Measurements from ENCODE around the gene EAF1.
"Not testable (repeated sequence)": the region's sequence is repeated elsewhere in the genome, so short reads cannot be mapped to it uniquely, and the experiment has no call there.

Gene EAF1

DNA sequence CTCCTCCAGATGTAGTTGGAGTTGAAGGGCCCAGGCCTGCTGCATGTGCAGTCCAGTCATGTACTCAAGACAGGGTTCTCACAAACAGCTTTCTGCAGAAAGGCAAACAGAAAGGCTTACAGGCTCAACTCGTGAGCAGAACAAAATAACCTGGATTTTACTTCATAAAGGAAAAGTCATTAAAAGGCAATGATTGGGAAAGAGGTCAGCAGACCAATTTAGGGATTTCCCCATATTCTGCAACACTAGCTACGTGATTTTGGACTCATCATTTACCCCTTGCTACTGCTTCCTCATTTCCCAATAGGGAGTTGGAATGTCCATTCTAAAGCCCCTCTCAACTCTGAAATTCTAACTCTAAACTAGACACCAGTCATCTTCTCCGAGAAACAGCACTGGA lies 18.2 kb upstream of the EAF1 start:
- DNase-seq: no peak

DNA sequence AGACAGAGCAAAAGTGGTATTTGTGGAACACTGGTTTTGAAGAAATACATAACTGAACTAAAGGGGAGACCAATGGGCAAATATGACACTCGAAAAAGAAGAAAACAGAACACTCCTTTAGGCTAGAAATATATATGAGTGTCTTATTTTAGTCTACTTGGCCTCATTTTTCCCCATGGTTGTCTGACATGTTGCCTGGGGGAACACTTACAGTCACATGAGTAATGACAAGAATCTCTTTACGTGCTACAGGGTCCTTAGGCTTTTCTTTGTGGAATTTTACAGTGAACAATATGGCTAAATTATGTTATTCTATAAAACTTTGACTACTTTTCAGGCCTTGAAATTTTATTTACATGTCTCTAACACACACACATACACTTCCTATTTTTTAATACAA lies 17.6 kb upstream of the EAF1 start:
- no peak for DNase-seq

DNA sequence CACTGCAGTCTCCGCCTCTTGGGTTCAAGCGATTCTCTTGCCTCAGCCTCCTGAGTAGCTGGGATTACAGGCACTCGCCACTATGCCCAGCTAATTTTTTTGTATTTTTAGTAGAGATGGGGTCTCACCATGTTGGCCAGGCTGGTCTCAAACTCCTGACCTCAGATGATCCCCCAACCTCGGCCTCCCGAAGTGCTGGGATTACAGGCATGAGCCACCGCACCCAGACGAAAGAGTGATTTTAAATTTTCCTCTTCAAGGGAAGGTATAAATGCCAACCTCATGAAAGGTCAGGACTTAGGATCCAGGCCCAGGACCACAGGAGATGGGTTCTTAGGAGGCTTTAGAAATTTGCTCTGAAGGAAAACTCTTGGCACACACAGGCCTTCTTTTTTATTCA lies 16.4 kb upstream of the EAF1 start:
- not testable (repeated sequence) for DNase-seq

DNA sequence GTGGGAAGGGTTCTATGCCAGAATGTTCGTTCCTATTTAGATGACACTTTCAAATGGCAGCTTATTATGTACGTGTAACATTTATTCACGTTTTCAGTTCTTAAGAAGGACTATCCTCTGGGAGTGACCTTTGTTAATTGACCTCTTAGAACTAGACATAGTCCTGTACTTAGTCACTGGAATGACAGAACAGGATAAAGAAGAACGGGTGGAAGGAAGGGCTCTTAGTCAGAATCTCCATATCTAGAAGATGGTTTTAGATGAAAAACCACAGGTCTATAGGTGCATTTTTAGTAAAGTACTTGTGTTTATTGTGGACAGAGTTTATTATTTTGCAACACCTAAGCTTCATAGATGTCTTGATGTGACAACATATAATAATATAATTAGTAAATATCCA lies 6.5 kb upstream of the EAF1 start:
- DNase-seq: no peak

DNA sequence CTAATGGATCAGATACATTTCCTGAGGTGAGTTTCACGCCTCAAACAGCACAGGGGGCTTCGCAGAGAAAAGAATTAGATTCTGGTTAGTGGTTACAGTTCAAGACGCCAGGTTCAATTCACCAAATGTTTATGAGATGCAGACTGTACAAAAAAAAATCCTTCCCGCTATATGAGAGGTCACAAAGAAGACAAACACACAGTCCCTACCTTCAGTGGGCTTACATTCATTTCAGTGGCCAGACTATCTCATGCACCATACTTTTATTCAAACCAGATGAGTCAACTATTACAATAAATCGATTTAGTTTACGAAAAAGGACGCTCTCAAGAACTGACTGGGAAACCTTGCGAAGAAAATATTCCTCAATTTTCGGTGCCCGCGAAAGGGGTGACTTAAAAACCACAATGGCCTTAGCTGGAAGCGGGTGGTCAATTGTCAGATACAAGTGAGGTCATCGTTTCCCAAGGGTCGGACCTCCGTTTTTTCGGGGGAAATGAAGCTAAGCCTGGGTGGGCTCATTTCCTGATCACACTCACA lies 749 bp upstream of the EAF1 start:
- DNase-seq: no peak

DNA sequence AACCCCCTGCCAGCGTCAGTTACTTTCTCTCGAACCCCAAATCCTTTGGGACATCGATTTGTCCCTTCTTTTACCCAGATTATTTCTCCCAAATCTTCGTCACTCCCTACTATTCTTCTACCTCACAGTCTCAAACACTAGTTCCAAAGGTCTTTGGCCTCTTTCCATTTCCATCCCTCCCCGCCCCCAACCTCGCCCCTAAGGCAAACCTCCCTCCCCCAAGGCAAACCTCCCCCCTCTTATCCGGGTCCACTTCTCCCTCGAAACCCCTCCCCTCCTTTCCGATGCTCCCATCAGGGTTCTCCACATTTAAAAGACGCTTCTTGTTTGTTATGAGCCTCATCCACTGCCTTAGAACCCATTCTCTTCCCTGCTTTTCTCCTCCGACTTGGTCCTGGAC lies 583 bp downstream of the EAF1 start:
- no peak for DNase-seq

DNA sequence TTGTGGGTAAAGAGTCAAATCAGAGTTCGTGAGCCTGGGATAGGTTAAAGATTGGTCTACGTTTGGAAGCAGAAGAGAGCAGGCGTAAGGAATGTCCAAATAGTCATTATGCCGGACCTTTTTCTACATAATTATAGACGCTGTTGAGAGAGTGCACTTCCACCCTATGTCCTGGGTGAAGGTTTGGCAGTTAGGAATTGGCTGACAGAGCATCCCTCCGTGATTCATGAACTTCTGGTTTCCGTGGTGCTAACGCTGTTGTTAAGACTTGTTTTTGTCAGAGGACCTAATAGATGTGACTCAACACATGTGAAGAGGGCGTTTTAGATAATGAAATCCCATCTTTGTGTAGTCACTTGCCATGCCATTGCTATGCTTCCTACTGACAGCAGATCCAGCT lies 1.1 kb downstream of the EAF1 start:
- no peak for DNase-seq

DNA sequence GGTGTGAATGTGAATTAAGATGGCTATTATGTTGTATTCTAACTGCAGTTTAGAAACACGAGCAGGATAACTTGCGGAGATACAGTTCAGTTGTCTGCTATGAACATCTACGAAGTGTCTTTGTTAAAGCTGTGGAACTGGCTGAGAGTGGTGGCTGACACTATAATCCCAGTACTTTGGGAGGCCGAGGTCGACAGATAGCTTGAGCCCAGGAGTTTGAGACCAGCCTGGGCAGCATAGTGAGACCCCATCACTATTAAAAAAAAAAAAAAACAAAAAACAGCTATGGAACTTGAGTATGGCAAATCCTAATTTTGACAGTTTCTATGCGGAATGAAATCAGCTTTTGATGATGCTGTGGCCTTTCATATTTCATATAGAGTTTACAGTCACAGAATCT lies 1.7 kb downstream of the EAF1 start:
- no peak for DNase-seq

DNA sequence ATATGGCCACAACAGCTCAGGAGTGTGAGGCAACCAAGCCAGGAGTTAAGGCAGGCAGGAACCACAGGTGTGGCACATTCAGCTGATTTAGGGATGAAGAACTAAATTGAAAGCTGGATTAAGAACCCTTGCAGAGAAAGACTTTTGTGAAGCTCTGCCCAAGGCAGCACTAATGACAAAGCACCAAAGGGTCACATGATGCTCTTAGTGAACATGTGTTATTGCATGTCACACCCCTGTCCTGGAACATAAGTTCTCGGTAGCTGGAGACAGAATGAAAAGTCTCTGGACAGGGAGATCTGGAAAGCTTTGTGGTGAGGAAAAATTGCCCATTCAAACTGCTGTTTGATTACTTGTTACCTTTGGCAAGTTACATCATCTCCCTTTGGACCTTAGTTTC lies 3.2 kb downstream of the EAF1 start:
- DNase-seq: no peak

DNA sequence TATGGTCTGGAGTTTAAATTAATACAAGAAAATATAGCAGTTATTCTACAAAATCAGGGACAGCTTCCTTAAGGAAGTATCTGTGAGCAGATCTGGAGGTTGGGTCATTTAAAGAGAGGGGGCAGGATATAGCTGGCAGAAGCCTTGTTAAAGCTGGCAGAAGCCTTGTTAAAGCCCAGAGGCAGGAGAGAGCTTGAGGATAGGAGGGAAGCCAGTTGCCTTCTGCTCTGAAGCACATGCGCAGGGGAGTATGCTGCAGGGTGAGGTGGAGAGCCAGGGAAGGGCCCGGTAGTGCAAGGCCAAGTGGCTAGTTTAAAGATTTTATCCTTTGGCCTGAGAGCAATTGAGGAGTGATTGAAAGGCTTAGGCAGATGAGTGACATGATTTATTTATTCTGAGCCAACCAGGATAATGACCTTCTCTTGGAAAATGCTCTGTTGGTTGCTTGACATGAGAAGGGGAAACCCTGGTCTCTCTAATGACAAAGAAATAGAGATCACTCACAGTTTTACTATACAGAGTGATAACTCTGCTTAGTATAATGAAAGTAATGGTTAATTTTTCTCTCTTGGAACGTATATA lies 3.9 kb downstream of the EAF1 start:
- DNase-seq: no peak

DNA sequence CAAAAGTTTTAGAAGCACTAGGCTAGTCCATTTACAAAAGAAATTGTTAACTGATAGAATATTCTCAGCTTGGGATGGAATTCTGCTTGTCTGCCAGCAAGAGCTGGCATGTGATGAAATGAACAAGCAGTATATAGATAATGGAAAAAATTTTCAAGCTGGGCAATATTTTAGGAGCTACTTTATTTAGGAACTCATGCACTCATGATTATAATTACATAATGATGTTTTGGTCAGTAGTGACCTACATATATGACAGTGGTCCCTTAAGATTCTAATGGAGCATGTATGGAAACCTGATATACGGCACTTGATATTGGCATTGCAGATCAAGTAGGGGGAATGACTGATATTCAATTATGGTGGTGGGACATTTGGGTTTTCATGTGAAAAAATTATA lies 6.1 kb downstream of the EAF1 start:
- no peak for DNase-seq

DNA sequence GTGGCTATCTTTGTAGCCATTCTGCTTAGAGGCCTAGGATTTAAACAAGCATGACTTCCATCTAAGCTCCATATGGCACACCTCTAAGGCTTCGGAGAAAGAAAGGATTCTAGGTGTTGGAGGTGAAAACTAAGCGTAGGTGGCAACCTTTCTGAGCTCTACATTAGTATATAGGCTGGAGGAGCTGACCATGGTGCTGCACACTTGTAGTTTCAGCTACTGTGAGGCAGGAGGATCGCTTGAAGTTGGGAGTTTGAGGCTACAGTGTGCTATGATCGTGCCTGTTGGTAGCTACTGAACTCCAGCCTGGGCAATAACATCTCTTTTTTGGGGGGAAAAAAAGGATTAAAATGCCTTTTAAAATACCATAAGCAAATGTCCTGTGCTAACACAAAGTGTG lies 7.4 kb downstream of the EAF1 start:
- no peak for DNase-seq

DNA sequence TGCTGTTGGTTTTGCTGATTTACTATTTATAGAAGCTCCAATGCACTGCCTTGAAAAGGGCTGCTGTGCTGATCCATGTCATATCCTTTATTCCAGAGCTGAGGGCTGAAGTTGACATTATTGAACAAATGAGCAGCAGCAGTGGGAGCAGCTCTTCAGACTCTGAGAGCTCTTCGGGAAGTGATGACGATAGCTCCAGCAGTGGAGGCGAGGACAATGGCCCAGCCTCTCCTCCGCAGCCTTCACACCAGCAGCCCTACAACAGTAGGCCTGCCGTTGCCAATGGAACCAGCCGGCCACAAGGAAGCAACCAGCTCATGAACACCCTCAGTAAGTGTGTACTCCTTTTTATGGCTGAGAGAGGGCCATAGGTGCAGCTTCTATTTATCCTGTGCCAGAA lies 8.8 kb downstream of the EAF1 start:
- no peak for DNase-seq

DNA sequence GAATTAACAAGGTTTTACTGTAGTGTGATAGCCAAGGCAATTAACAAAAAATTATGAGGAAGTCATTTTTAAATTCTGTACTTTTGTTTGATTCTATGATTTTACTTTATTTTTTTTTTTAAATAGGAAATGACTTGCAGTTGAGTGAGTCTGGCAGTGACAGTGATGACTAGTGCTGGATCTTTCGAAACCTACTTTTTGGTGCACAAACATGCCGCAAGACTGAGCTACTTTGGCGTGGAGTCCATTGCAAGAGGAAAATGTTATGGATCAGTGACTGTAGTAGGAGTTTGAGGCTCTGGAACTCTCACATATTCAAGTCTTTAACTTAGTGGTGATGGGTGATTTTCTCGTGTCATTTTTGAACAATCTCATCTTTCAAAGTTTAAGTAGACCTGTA lies 11.6 kb downstream of the EAF1 start:
- DNase-seq: no peak

DNA sequence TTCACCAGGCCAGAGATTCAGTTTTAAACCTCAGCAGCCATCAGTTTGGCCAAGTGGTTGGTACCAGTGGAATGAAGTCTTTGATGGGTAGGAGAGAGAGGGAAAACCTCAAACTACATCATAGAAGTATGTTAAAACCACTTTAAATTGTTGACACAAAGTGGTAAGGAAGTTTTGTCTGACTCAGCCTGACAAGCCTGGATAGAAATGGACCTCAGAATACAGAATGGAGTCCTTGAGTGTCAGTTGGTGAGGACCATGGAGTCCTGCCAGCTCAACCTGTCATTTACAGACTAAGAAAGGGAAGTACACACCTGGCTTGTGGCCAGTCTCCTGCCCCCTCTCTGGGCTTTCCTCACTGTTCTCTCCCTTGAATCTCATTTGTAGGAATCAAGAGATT lies 12.1 kb downstream of the EAF1 start:
- no peak for DNase-seq

DNA sequence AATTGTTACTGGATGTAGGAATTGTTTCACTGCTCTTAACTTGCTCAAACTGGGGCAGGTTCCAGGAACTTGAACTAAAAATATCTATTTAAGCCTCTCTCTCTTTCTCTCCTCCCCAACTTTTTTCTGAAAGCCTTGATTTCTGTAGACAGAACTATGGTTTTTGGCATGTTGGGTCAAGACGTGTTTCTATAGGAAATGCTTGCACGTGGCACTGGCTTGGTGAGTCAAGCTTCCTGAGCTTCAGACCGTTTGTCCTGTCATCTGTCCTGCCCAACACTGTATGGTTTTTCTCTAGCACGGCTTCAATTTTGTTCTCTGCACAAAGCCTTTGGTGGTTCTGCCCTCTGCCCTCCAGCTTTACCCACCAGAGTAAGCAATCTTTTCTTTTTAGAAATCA lies 13.5 kb downstream of the EAF1 start:
- DNase-seq: no peak

DNA sequence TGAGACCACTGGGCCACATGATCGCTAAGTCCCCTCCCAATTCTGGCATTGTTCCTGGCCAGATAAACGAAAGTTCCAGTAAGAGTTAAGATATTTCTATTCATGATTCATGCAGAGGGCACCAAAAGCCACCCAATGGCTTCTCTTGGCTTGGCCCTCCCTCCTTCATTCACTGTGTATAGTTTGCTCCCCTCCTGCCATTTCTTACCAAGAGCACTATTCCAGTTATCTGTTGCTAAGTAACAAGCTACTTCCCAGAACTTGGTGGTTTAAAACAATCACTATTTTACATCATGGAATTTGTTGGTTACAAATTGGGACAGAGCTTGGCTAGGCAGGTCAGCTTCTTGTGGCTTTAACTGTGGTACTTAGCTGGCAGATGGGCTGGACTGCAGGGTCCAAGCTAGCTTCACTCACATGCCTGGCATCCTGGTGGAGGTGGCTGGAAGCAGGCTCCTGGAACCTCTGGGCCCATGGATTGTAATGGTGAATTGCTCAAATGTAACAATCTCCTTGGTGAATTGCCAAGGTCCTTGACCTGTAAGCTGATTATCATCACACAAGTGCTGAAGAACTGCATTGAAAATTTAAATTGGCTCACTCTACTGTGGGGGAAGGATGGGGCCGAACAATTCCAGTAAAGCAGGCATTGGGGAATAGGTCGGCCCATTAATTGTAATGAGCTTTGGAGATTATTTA lies 16.6 kb downstream of the EAF1 start:
- no peak for DNase-seq

DNA sequence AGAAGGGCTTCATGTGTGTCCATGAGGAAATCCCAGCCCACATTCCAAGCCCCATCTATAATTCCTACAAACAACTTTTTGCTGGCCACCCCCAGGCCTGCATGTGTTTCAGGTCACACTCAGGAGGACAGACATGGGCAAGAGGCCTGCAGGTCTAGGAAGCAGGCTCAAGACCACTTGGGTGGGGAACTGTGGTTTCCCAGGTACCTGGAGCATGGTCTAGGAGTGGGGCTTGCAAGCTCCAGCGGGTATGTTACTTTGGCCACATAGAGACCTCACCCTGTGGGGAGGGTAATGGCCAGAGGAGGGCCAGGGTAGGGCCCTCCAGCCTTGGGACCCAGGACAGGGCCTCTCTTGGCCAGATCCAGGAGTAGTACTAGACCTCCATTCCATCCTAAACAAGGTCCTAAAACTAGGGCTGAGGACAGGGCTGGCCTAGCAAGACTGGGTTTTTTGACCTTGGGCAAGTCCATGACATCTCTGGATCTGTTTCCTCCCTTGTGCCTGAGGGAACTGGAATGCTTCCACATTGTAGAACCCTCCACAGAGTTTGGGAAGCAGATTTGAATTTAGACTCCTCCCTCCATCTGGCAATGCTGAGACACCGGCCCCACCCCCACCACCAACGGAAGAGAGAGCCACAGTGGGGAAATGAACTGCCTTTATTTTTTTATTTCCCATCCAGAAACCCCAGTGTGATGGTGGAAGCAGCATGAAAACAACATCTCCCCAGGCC lies 22.3 kb downstream of the EAF1 start:
- DNase-seq: no peak

DNA sequence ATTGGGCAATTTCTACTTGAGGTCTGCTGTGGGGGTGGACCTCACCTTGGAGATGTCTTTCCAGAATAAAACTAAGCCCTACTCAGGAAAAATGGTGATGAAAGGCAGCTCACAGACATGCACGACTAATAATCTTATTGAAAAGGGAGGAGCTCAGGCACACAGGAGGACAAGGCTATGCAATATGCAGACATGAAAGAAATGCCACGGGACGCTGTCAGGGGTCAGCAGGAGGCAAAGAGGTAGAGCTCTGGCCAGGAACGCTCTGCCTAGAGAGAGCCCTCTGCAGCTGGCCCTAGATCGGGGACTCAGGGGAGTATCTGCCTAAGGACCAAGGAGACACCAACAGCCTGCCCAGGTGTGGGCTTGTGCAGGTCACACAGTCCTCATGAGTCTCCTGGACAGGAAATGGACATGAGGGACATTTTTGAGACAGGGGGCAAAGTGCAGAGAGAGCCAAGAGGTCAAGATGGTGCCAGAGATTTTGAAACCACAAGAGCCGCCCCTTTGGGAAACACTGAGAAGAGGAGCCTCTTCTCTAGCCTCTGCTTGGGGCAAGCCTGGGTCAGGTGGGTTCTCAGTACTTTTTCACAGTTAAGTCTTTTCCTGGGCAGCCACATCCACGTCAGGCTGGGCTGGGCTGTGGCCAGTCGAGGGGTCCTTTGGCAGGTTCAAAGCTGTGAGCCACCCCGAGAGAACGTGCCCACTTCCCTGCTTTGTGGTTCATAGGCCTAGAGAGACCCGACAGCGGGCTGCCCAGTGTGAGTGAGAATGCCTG lies 23.2 kb downstream of the EAF1 start:
- DNase-seq: no peak

DNA sequence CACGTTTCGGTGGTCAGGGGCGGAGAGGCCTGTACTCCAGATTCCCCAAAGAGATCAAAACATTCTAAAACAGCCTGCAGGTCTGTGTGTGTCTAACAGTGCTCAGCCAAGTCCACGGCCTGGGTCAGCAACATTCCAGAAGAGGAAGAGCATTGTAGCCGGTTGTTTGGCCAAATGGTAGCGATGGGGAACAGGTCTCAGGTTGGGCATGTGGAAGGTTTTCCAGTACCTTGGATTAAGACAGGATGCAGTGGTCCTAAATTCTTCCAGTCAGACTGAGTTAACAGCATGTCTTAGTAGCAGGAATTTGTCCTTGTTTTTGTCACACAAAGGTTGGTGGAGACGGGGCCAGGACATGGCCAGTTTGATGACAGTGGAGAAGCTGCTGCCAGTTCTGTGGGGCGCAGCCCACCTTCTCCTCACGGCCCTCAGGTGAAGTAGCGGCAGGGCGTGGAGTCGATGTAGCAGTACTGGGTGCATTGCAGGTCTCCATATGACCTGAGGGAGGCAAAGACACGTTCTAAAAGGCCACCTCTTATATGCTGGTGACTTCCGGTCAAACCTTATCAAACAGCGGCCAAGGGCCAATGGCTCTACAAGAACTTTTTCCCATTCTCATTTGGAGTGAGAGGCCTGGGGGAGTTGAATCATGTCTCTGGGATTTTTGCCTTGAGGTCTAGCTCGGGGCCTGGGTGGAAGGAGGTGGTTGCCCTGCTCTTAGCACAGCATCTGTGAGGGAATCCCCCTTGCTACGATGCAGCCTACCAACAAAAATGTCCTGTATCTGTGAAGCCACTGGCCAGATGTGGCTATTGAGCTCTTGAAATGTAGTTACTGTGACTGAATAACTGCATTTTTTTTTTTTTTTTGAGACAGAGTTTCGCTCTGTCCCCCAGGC lies 24.1 kb downstream of the EAF1 start:
- no peak for DNase-seq

DNA sequence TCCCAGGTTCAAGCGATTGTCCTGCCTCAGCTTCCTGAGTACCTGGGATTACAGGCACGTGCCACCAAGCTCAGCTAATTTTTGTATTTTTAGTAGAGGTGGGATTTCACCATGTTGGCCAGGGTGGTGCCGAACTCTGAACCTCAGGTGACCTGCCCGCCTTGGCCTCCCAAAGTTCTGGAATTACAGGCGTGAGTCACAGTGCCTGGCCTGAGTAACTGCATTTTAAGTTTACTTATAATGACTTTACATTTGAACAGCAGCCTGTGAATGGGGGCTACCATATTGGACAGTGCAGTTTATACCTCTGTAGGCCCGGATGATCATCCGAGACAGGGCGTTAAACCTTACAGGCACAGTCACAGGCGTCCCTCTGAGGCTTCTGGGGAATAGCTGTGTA lies 24.8 kb downstream of the EAF1 start:
- no peak for DNase-seq

DNA sequence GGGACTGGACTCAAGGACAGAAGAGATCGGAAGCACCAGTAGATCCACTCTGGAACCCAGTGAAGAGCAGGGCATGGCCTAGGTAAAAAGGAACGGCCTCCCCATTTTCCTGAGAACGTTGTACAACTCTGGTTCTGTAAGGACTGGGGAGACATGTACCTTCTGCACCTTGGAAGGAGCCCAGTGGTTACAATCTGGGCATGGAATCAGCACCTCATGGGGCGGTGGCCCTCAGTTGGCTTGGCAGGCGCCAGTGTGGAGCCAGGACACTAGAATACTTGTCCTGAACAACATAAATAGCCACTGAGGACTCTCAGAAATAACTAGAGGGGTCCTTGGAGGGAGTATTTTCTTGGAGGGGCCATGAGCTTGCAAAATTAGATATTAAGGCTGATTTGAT lies 25.6 kb downstream of the EAF1 start:
- DNase-seq: no peak
